Neuronal stem cell (in vitro differentiated cells): ENCODE data around the gene NUP62CL.

Experiments
- DNase-seq: peaks from one replicate; pipeline ENCODE4 v3.0.0-alpha.2; 2013; ENCODE audit warnings: low spot score
- H2AFZ ChIP-seq: one replicate; pipeline ENCODE4 v1.6.1; 2013; ENCODE audit warnings: mild to moderate bottlenecking, low read length, inconsistent platforms
- H2AK5ac ChIP-seq: 2 replicates; pipeline ENCODE4 v1.6.1; 2013; ENCODE audit warnings: low read depth, mild to moderate bottlenecking, inconsistent platforms, low read length, moderate library complexity, mixed read lengths
- H2BK120ac ChIP-seq: 2 replicates; pipeline ENCODE4 v1.6.1; 2013; ENCODE audit warnings: low read depth, mild to moderate bottlenecking, inconsistent platforms, low read length, moderate library complexity, mixed read lengths
- H2BK12ac ChIP-seq: one replicate; pipeline ENCODE4 v1.6.1; 2013; ENCODE audit warnings: low read length, inconsistent platforms
- H2BK15ac ChIP-seq: 2 replicates; pipeline ENCODE4 v1.6.1; 2013; ENCODE audit warnings: mild to moderate bottlenecking, low read length, inconsistent platforms, mixed read lengths
- H2BK5ac ChIP-seq: one replicate; pipeline ENCODE4 v1.6.1; 2013; ENCODE audit warnings: inconsistent platforms, mild to moderate bottlenecking, low read length, moderate library complexity
- H3K14ac ChIP-seq: one replicate; pipeline ENCODE4 v1.6.1; 2013; ENCODE audit warnings: low read length, inconsistent platforms
- H3K18ac ChIP-seq: 2 replicates; pipeline ENCODE4 v1.6.1; 2013; ENCODE audit warnings: low read length, inconsistent platforms
- H3K23ac ChIP-seq: 2 replicates; pipeline ENCODE4 v1.6.1; 2013; ENCODE audit warnings: low read depth, mild to moderate bottlenecking, mixed read lengths, low read length, inconsistent platforms; ENCODE audit not compliant: poor library complexity
- H3K27ac ChIP-seq: replicated peaks from 3 replicates; pipeline ENCODE4 v1.5.1; 2013; ENCODE audit warnings: low read length, inconsistent platforms
- H3K27me3 ChIP-seq, 3 experiments: 2 replicates each; pipeline ENCODE4 v1.6.1; 2013; ENCODE audit warnings: low read length in 3 of 3, mild to moderate bottlenecking in 2 of 3, inconsistent platforms in 1 of 3, low read depth in 1 of 3, mixed read lengths in 1 of 3, moderate library complexity in 1 of 3; ENCODE audit not compliant: control insufficient read depth in 3 of 3, insufficient read depth in 3 of 3
- H3K36me3 ChIP-seq, 2 donors: replicated peaks in 1 of 2; 2 replicates each; pipeline ENCODE4 v1.6.1; 2013; ENCODE audit warnings: low read length in 2 of 2; ENCODE audit not compliant: control insufficient read depth in 2 of 2, insufficient read depth in 2 of 2
- H3K4ac ChIP-seq: 2 replicates; pipeline ENCODE4 v1.6.1; 2013; ENCODE audit warnings: inconsistent platforms, mild to moderate bottlenecking, low read length, moderate library complexity
- H3K4me1 ChIP-seq, 2 donors: 1 replicate in 1 of 2; 2 replicates in 1 of 2; pipeline ENCODE4 v1.6.1; 2013; ENCODE audit warnings: low read length in 2 of 2, low read depth in 1 of 2; ENCODE audit not compliant: control insufficient read depth in 2 of 2, insufficient read depth in 1 of 2
- H3K4me2 ChIP-seq: one replicate; pipeline ENCODE4 v1.6.1; 2013; ENCODE audit warnings: mild to moderate bottlenecking, low read length, inconsistent platforms; ENCODE audit not compliant: insufficient read depth, poor library complexity, severe bottlenecking
- H3K4me3 ChIP-seq, 2 donors: 2 replicates each; pipeline ENCODE4 v1.5.1; 2013; ENCODE audit warnings: low read length in 2 of 2, mild to moderate bottlenecking in 2 of 2, inconsistent platforms in 1 of 2, moderate library complexity in 1 of 2
- H3K79me1 ChIP-seq: one replicate; pipeline ENCODE4 v1.6.1; 2013; ENCODE audit warnings: low read depth, mild to moderate bottlenecking, inconsistent platforms, low read length, moderate library complexity
- H3K9ac ChIP-seq: one replicate; pipeline ENCODE4 v1.6.1; 2013; ENCODE audit warnings: mild to moderate bottlenecking, low read depth, low read length, inconsistent platforms; ENCODE audit not compliant: poor library complexity
- H3K9me3 ChIP-seq, 2 donors: replicated peaks in 1 of 2; 2 replicates each; pipeline versions ENCODE3 to v1.6.1; 2013; ENCODE audit warnings: low read length in 2 of 2, mild to moderate bottlenecking in 2 of 2, inconsistent platforms in 1 of 2, low read depth in 1 of 2, mixed read lengths in 1 of 2, moderate library complexity in 1 of 2; ENCODE audit not compliant: control insufficient read depth in 2 of 2, insufficient read depth in 1 of 2
- H4K8ac ChIP-seq: one replicate; pipeline ENCODE4 v1.6.1; 2013; ENCODE audit warnings: low read depth, mild to moderate bottlenecking, inconsistent platforms, low read length, moderate library complexity
- H4K91ac ChIP-seq: one replicate; pipeline ENCODE4 v1.6.1; 2013; ENCODE audit warnings: low read length, low read depth, mild to moderate bottlenecking, inconsistent platforms; ENCODE audit not compliant: poor library complexity
- WGBS, 2 donors: extraction: QIAGEN DNeasy Blood & Tissue Kit; methylation state at CpG; one replicate each; pipeline ENCODE4 v1.1.7; 2013; ENCODE audit warnings: missing lambda C conversion rate in 2 of 2, mixed read lengths in 1 of 2; ENCODE audit not compliant: insufficient read length in 2 of 2, insufficient replicate concordance in 1 of 2; ENCODE audit errors: extremely low coverage in 2 of 2; 5-methylcytosine and 5-hydroxymethylcytosine counted together

NUP62CL gene

GRCh38 chrX:107197319-107197718 is 8.9 kb downstream of the NUP62CL start:
- H2BK12ac ChIP-seq = no peak overlapping the region
- WGBS, 2 donors = no CpG with 5 or more reads among the region's 1 CpG
- H3K4me2 ChIP-seq = no peak overlapping the region
- no peak overlapping the region for H2AK5ac ChIP-seq
- no peak overlapping the region for H4K91ac ChIP-seq
- no peaks in the 10 kb centered on the region for H3K79me1 ChIP-seq
- no peaks in the 10 kb centered on the region for H3K4me1 ChIP-seq
- no peak overlapping the region for H2AFZ ChIP-seq
- H3K9me3 ChIP-seq = no peaks in the 10 kb centered on the region
- H3K9ac ChIP-seq = no peak overlapping the region
- H4K8ac ChIP-seq = no peak overlapping the region
- DNase-seq = no peak
- H3K4me3 ChIP-seq = no peak overlapping the region
- no peak overlapping the region for H3K23ac ChIP-seq
- H2BK5ac ChIP-seq = no peak overlapping the region
- no peak overlapping the region for H3K27ac ChIP-seq
- no peaks in the 10 kb centered on the region for H3K27me3 ChIP-seq
- H2BK120ac ChIP-seq = no peak overlapping the region
- no peaks in the 10 kb centered on the region for H3K36me3 ChIP-seq
- H3K14ac ChIP-seq = no peak overlapping the region
- no peak overlapping the region for H3K18ac ChIP-seq
- H2BK15ac ChIP-seq = no peak overlapping the region
- H3K4ac ChIP-seq = no peak overlapping the region

GRCh38 chrX:107171369-107172102 is 34.7 kb downstream of the NUP62CL start:
- no peak overlapping the region for H2AK5ac ChIP-seq
- no peak for DNase-seq
- H2BK120ac ChIP-seq = no peak overlapping the region
- no peak overlapping the region for H2BK15ac ChIP-seq
- H3K4me1 ChIP-seq = no peaks in the 10 kb centered on the region
- H3K27ac ChIP-seq = no peak overlapping the region
- no peak overlapping the region for H3K4me2 ChIP-seq
- H3K4ac ChIP-seq = no peak overlapping the region
- peaks cover 0 to 10% of the 10 kb centered on the region in 2 donors for H3K36me3 ChIP-seq
- no peak overlapping the region for H2AFZ ChIP-seq
- H2BK5ac ChIP-seq = no peak overlapping the region
- H3K79me1 ChIP-seq = no peaks in the 10 kb centered on the region
- no peak overlapping the region for H2BK12ac ChIP-seq
- no peak overlapping the region for H3K23ac ChIP-seq
- H3K4me3 ChIP-seq = no peak overlapping the region
- H3K9ac ChIP-seq = no peak overlapping the region
- H3K9me3 ChIP-seq = no peaks in the 10 kb centered on the region
- no peaks in the 10 kb centered on the region for H3K27me3 ChIP-seq
- no peak overlapping the region for H3K18ac ChIP-seq
- no peak overlapping the region for H4K91ac ChIP-seq
- no peak overlapping the region for H3K14ac ChIP-seq
- no peak overlapping the region for H4K8ac ChIP-seq

DNA sequence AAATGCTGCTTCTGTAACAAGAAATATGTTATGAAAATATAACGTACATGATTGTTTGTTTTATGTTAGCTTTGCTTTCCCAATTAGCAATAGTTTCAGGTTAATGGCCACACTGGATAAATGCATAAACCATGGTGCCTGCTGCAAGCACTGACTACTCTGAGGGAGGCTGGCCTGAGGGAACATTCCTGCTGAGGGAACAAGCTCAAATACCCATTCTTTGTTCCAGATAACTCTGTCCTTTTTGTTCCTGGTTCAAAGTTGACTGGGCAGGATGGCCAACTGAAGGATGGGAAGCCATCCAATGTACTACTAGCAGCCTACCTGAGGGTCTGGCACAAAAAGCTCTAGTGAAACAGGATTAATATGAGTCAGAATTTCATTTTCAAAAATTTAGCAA is 37.5 kb downstream of the NUP62CL start:
- no peak overlapping the region for H3K4ac ChIP-seq
- H2AK5ac ChIP-seq = no peak overlapping the region
- no peak overlapping the region for H3K23ac ChIP-seq
- H2BK5ac ChIP-seq = no peak overlapping the region
- H2BK15ac ChIP-seq = no peak overlapping the region
- H2BK120ac ChIP-seq = no peak overlapping the region
- DNase-seq = no peak
- no peaks in the 10 kb centered on the region for H3K4me1 ChIP-seq
- H2AFZ ChIP-seq = no peak overlapping the region
- H3K79me1 ChIP-seq = no peaks in the 10 kb centered on the region
- WGBS, 2 donors = no CpG with 5 or more reads among the region's 1 CpG
- H3K27ac ChIP-seq = no peak overlapping the region
- no peak overlapping the region for H4K91ac ChIP-seq
- no peak overlapping the region for H3K18ac ChIP-seq
- no peak overlapping the region for H2BK12ac ChIP-seq
- no peak overlapping the region for H3K4me2 ChIP-seq
- H4K8ac ChIP-seq = no peak overlapping the region
- peaks cover 0 to 15% of the 10 kb centered on the region in 2 donors for H3K36me3 ChIP-seq
- H3K27me3 ChIP-seq = no peaks in the 10 kb centered on the region
- no peak overlapping the region for H3K9ac ChIP-seq
- H3K9me3 ChIP-seq = no peaks in the 10 kb centered on the region
- no peak overlapping the region for H3K14ac ChIP-seq
- H3K4me3 ChIP-seq = no peak overlapping the region

DNA sequence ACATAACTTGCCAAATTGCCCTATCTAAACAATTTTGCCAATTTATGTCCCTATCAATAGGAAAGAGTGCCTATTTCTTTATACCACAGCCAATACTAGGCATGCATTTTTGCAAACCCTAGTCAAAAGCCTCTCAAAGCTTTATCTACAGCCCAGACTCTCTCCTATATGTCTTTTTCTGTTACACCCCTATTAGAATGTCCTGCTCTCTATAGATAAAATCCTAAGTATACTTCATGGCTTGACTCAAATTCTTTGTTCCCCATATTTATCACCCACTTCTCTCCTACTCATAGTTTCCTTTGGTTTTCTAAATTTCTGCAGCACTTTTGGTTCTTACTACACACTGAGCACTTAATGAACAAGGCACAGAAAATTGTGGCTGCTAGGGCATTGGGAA is 38.0 kb downstream of the NUP62CL start:
- no peak overlapping the region for H2BK120ac ChIP-seq
- H4K91ac ChIP-seq = no peak overlapping the region
- H3K4me2 ChIP-seq = no peak overlapping the region
- no peak overlapping the region for H3K9ac ChIP-seq
- no peak for DNase-seq
- no peaks in the 10 kb centered on the region for H3K27me3 ChIP-seq
- H3K18ac ChIP-seq = no peak overlapping the region
- H3K4ac ChIP-seq = no peak overlapping the region
- no peak overlapping the region for H3K4me3 ChIP-seq
- H2BK12ac ChIP-seq = no peak overlapping the region
- no peaks in the 10 kb centered on the region for H3K79me1 ChIP-seq
- peaks cover 0 to 15% of the 10 kb centered on the region in 2 donors for H3K36me3 ChIP-seq
- H2AK5ac ChIP-seq = no peak overlapping the region
- H4K8ac ChIP-seq = no peak overlapping the region
- H3K14ac ChIP-seq = no peak overlapping the region
- H2BK15ac ChIP-seq = no peak overlapping the region
- H3K27ac ChIP-seq = no peak overlapping the region
- H3K9me3 ChIP-seq = no peaks in the 10 kb centered on the region
- H2BK5ac ChIP-seq = no peak overlapping the region
- H3K23ac ChIP-seq = no peak overlapping the region
- H3K4me1 ChIP-seq = no peaks in the 10 kb centered on the region
- no peak overlapping the region for H2AFZ ChIP-seq
